NB4 (cell line): Measurements from ENCODE around the gene DLGAP4.

Experiments
- CTCF ChIP-seq: IDR thresholded peaks from one replicate; pipeline ENCODE4 v1.5.1; 2012; ENCODE audit warnings: low read depth, low read length
- MAX ChIP-seq: IDR thresholded peaks from 2 replicates; pipeline ENCODE4 v1.6.1; 2011; ENCODE audit warnings: low read depth, low read length
- MYC ChIP-seq: IDR thresholded peaks from 2 replicates; pipeline ENCODE4 v1.6.1; 2011; ENCODE audit warnings: low read depth, low read length
- POLR2A ChIP-seq: IDR thresholded peaks from 2 replicates; pipeline ENCODE4 v1.6.1; 2011; ENCODE audit warnings: mild to moderate bottlenecking; ENCODE audit not compliant: insufficient read length; ENCODE audit errors: extremely low read depth

- TF ChIP-seq CTCF (peak; percentile 57), POLR2A (no peak), MYC (no peak), MAX (no peak)
Measured at GRCh38 chr20:36506253-36506652, 200.1 kb downstream of the DLGAP4 start.
